ENCODE data around the gene NEK6. TPM values are rescaled to one million over a fixed set of nuclear protein-coding genes. Genes with fewer than 3 reads are reported as not detected.

Gene NEK6
- total and polyA plus RNA-seq, 9 of the 15 experiments (the other 6 are each of a cell fraction or from before 2014, with no cell fraction given) = 3.1 to 19.0 (median 8.4) TPM

- TF ChIP-seq CBFA2T3 (IDR thresholded peaks at IDR 0.05) (peak; percentile 78), EP300 (IDR thresholded peaks at IDR 0.05; ENCODE audit: low read length) (peak; percentile 50; the same call in 1 of the 2 replicates), CHD4 (IDR thresholded peaks at IDR 0.05; ENCODE audit: insufficient read depth, insufficient replicate concordance, low read depth, low read length, poor library complexity, severe bottlenecking) (peak; percentile 47), ZNF766 (CRISPR knock-in tag; conservative IDR thresholded peaks at IDR 0.05) (peak; percentile 67; the same call in 1 of the 2 replicates), SIRT6 (IDR thresholded peaks at IDR 0.05; ENCODE audit: low read depth, low read length) (no peak), RNF2 (IDR thresholded peaks at IDR 0.05) (peak; percentile 59; the same call in 1 of the 2 replicates), RCOR1 (IDR thresholded peaks at IDR 0.05; ENCODE audit: borderline replicate concordance in 1 of 2, low read depth in 2 of 2, low read length in 2 of 2) (peak in 1 of 2 experiments; percentile 76; a peak in 2 of 4 replicates), ZFX (CRISPR knock-in tag; IDR thresholded peaks at IDR 0.05) (peak; percentile 61), MTA3 (IDR thresholded peaks at IDR 0.05; ENCODE audit: borderline replicate concordance) (0 out of 2 replicates have a peak, but pooled peaks have one; percentile 48), ELF2 (CRISPR knock-in tag; IDR thresholded peaks at IDR 0.05) (0 out of 2 replicates have a peak, but pooled peaks have one; percentile 47), MYNN (IDR thresholded peaks at IDR 0.05) (peak; percentile 43), MYNN (CRISPR knock-in tag; IDR thresholded peaks at IDR 0.05) (no peak), YY1 (IDR thresholded peaks at IDR 0.05; ENCODE audit: borderline replicate concordance in 1 of 3, control insufficient read depth in 1 of 3, extremely low read depth in 1 of 3, insufficient read depth in 3 of 3, insufficient read length in 1 of 3, insufficient replicate concordance in 2 of 3, low read depth in 1 of 3, low read length in 2 of 3) (peak in 2 of 3 experiments; percentile 29 to 59)
- TF ChIP-seq, protein P1, sequence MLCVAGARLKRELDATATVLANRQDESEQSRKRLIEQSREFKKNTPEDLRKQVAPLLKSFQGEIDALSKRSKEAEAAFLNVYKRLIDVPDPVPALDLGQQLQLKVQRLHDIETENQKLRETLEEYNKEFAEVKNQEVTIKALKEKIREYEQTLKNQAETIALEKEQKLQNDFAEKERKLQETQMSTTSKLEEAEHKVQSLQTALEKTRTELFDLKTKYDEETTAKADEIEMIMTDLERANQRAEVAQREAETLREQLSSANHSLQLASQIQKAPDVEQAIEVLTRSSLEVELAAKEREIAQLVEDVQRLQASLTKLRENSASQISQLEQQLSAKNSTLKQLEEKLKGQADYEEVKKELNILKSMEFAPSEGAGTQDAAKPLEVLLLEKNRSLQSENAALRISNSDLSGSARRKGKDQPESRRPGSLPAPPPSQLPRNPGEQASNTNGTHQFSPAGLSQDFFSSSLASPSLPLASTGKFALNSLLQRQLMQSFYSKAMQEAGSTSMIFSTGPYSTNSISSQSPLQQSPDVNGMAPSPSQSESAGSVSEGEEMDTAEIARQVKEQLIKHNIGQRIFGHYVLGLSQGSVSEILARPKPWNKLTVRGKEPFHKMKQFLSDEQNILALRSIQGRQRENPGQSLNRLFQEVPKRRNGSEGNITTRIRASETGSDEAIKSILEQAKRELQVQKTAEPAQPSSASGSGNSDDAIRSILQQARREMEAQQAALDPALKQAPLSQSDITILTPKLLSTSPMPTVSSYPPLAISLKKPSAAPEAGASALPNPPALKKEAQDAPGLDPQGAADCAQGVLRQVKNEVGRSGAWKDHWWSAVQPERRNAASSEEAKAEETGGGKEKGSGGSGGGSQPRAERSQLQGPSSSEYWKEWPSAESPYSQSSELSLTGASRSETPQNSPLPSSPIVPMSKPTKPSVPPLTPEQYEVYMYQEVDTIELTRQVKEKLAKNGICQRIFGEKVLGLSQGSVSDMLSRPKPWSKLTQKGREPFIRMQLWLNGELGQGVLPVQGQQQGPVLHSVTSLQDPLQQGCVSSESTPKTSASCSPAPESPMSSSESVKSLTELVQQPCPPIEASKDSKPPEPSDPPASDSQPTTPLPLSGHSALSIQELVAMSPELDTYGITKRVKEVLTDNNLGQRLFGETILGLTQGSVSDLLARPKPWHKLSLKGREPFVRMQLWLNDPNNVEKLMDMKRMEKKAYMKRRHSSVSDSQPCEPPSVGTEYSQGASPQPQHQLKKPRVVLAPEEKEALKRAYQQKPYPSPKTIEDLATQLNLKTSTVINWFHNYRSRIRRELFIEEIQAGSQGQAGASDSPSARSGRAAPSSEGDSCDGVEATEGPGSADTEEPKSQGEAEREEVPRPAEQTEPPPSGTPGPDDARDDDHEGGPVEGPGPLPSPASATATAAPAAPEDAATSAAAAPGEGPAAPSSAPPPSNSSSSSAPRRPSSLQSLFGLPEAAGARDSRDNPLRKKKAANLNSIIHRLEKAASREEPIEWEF (CRISPR knock-in tag; IDR thresholded peaks at IDR 0.05) = no peak
- TF ChIP-seq, protein P2, sequence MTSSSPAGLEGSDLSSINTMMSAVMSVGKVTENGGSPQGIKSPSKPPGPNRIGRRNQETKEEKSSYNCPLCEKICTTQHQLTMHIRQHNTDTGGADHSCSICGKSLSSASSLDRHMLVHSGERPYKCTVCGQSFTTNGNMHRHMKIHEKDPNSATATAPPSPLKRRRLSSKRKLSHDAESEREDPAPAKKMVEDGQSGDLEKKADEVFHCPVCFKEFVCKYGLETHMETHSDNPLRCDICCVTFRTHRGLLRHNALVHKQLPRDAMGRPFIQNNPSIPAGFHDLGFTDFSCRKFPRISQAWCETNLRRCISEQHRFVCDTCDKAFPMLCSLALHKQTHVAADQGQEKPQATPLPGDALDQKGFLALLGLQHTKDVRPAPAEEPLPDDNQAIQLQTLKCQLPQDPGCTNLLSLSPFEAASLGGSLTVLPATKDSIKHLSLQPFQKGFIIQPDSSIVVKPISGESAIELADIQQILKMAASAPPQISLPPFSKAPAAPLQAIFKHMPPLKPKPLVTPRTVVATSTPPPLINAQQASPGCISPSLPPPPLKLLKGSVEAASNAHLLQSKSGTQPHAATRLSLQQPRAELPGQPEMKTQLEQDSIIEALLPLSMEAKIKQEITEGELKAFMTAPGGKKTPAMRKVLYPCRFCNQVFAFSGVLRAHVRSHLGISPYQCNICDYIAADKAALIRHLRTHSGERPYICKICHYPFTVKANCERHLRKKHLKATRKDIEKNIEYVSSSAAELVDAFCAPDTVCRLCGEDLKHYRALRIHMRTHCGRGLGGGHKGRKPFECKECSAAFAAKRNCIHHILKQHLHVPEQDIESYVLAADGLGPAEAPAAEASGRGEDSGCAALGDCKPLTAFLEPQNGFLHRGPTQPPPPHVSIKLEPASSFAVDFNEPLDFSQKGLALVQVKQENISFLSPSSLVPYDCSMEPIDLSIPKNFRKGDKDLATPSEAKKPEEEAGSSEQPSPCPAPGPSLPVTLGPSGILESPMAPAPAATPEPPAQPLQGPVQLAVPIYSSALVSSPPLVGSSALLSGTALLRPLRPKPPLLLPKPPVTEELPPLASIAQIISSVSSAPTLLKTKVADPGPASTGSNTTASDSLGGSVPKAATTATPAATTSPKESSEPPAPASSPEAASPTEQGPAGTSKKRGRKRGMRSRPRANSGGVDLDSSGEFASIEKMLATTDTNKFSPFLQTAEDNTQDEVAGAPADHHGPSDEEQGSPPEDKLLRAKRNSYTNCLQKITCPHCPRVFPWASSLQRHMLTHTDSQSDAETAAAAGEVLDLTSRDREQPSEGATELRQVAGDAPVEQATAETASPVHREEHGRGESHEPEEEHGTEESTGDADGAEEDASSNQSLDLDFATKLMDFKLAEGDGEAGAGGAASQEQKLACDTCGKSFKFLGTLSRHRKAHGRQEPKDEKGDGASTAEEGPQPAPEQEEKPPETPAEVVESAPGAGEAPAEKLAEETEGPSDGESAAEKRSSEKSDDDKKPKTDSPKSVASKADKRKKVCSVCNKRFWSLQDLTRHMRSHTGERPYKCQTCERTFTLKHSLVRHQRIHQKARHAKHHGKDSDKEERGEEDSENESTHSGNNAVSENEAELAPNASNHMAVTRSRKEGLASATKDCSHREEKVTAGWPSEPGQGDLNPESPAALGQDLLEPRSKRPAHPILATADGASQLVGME (CRISPR knock-in tag; IDR thresholded peaks at IDR 0.05) = peak; percentile 75; the same call in 1 of the 2 replicates
Observed at GRCh38 chr9:124282442-124283227, 24.9 kb downstream of the NEK6 start (continued).

Data from K562 (cell line).